ENCODE results near the gene BLTP3B. TPM values are rescaled to one million over a fixed set of nuclear protein-coding genes. Genes with fewer than 3 reads are reported as not detected.

BLTP3B gene
- total and polyA plus RNA-seq, 4 donors, result 11.0 to 36.8 (median 18.6) TPM

- TF ChIP-seq FOXA2 (IDR thresholded peaks at IDR 0.05), result no peak
Measured at GRCh38 chr12:100166232-100166631, 23.6 kb upstream of the BLTP3B start (continued).

- Histone ChIP-seq H3K4me1 (ENCODE audit: control insufficient read depth in 4 of 4, insufficient read depth in 4 of 4, low read length in 3 of 4) (peaks cover 0 to 5% (median 2%) of the 10 kb centered on the region in 4 donors), H3K27me3 (ENCODE audit: control insufficient read depth in 4 of 4, insufficient read depth in 4 of 4, low read length in 3 of 4) (no peaks in the 10 kb centered on the region), H3K9me3 (ENCODE audit: control insufficient read depth in 4 of 4, low read length in 3 of 4) (no peaks in the 10 kb centered on the region), H3K9ac (ENCODE audit: low read depth in 1 of 2, low read length in 2 of 2) (no peak overlapping the region), H3K36me3 (ENCODE audit: control insufficient read depth in 4 of 4, insufficient read depth in 3 of 4, low read depth in 1 of 4, low read length in 3 of 4) (peaks cover 0 to 3% (median 0%) of the 10 kb centered on the region in 4 donors), H3K4me3 (ENCODE audit: low read depth in 1 of 3, low read length in 3 of 3) (no peak overlapping the region), H3K27ac (ENCODE audit: low read depth in 1 of 2, low read length in 2 of 2) (no peak overlapping the region)
- no peak for DNase-seq (ENCODE audit: low spot score)
- no peak for TF ChIP-seq ATF3 (IDR thresholded peaks at IDR 0.05)
- no peak for TF ChIP-seq REST (IDR thresholded peaks at IDR 0.05)
- TF ChIP-seq FOXA2 (IDR thresholded peaks at IDR 0.05), result no peak
- TF ChIP-seq RXRA (IDR thresholded peaks at IDR 0.05), result no peak
- no peak for TF ChIP-seq NR2F2 (IDR thresholded peaks at IDR 0.05)
- no peak for TF ChIP-seq FOXA1 (IDR thresholded peaks at IDR 0.05)
- no peak for TF ChIP-seq SP1 (IDR thresholded peaks at IDR 0.05)
- TF ChIP-seq HNF4A (conservative IDR thresholded peaks at IDR 0.05), result no peak
- TF ChIP-seq EGR1 (IDR thresholded peaks at IDR 0.05; ENCODE audit: low read depth in 2 of 2), result no peak
- no peak for TF ChIP-seq TAF1 (conservative IDR thresholded peaks at IDR 0.05)
- no peak for TF ChIP-seq GABPA (IDR thresholded peaks at IDR 0.05 in 1 of 2, conservative IDR thresholded peaks at IDR 0.05 in 1 of 2)
- TF ChIP-seq MAX (IDR thresholded peaks at IDR 0.05), result no peak
- WGBS, result 92% methylated on average over 3 of the region's 3 CpGs
Measured at GRCh38 chr12:100165356-100165755, 22.7 kb upstream of the BLTP3B start.

GRCh38 chr12:100164153-100164704 is 21.6 kb upstream of the BLTP3B start:
- Histone ChIP-seq H3K4me1 (ENCODE audit: control insufficient read depth in 4 of 4, insufficient read depth in 4 of 4, low read length in 3 of 4) (peaks cover 0 to 5% (median 2%) of the 10 kb centered on the region in 4 donors), H3K9ac (ENCODE audit: low read depth in 1 of 2, low read length in 2 of 2) (no peak overlapping the region), H3K27ac (ENCODE audit: low read depth in 1 of 2, low read length in 2 of 2) (no peak overlapping the region), H3K27me3 (ENCODE audit: control insufficient read depth in 4 of 4, insufficient read depth in 4 of 4, low read length in 3 of 4) (no peaks in the 10 kb centered on the region), H3K36me3 (ENCODE audit: control insufficient read depth in 4 of 4, insufficient read depth in 3 of 4, low read depth in 1 of 4, low read length in 3 of 4) (peaks cover 0 to 3% (median 0%) of the 10 kb centered on the region in 4 donors), H3K9me3 (ENCODE audit: control insufficient read depth in 4 of 4, low read length in 3 of 4) (no peaks in the 10 kb centered on the region), H3K4me3 (ENCODE audit: low read depth in 1 of 3, low read length in 3 of 3) (no peak overlapping the region)
- no peak for DNase-seq (ENCODE audit: low spot score)
- TF ChIP-seq HNF4A (conservative IDR thresholded peaks at IDR 0.05) (no peak), SP1 (IDR thresholded peaks at IDR 0.05) (no peak), EGR1 (IDR thresholded peaks at IDR 0.05; ENCODE audit: low read depth in 2 of 2) (no peak)
- WGBS, result 68% methylated on average over 7 of the region's 7 CpGs

Data from liver (tissue), 9 donors.